Muscle layer of colon (tissue), 2 donors: ENCODE results near the gene SYT5.

Experiments
- H3K27ac ChIP-seq: one replicate; pipeline ENCODE4 v1.7.0; 2013; ENCODE audit warnings: low read depth, mild to moderate bottlenecking, low read length, moderate library complexity
- H3K27me3 ChIP-seq, 2 donors: one replicate each; pipeline ENCODE4 v1.7.0; 2013; ENCODE audit warnings: low read length in 2 of 2, mild to moderate bottlenecking in 2 of 2; ENCODE audit not compliant: insufficient read depth in 2 of 2, control insufficient read depth in 1 of 2
- H3K36me3 ChIP-seq: one replicate; pipeline ENCODE4 v1.7.0; 2013; ENCODE audit warnings: mild to moderate bottlenecking, low read length; ENCODE audit not compliant: insufficient read depth
- H3K4me1 ChIP-seq: one replicate; pipeline ENCODE4 v1.7.0; 2013; ENCODE audit warnings: mild to moderate bottlenecking, low read length; ENCODE audit not compliant: insufficient read depth
- H3K4me3 ChIP-seq, 2 donors: one replicate each; pipeline ENCODE4 v1.7.0; 2013; ENCODE audit warnings: low read length in 2 of 2, low read depth in 1 of 2, mild to moderate bottlenecking in 1 of 2, moderate library complexity in 1 of 2
- H3K9ac ChIP-seq: one replicate; pipeline ENCODE4 v1.7.0; 2013; ENCODE audit warnings: low read length
- H3K9me3 ChIP-seq: one replicate; pipeline ENCODE4 v1.7.0; 2013; ENCODE audit warnings: mild to moderate bottlenecking, low read length
- donor health status: abdominal sarcoma.
- donor health status: Adenocarcinoma of cecum.

Gene SYT5

GRCh38 chr19:55133639-55134444, 46.2 kb downstream of the SYT5 start:
- Histone ChIP-seq H3K27me3 (peaks cover 9 to 29% of the 10 kb centered on the region in 2 donors), H3K4me1 (no peaks in the 10 kb centered on the region), H3K9ac (no peak overlapping the region), H3K36me3 (no peaks in the 10 kb centered on the region), H3K9me3 (no peaks in the 10 kb centered on the region), H3K4me3 (no peak overlapping the region), H3K27ac (no peak overlapping the region)

GRCh38 chr19:55132453-55133129, 47.5 kb downstream of the SYT5 start:
- Histone ChIP-seq H3K9ac (no peak overlapping the region), H3K36me3 (no peaks in the 10 kb centered on the region), H3K4me3 (no peak overlapping the region), H3K27me3 (peaks cover 9 to 23% of the 10 kb centered on the region in 2 donors), H3K27ac (no peak overlapping the region), H3K9me3 (no peaks in the 10 kb centered on the region), H3K4me1 (no peaks in the 10 kb centered on the region)

GRCh38 chr19:55131421-55131820, 48.7 kb downstream of the SYT5 start:
- H3K4me1 ChIP-seq, result no peaks in the 10 kb centered on the region
- H3K36me3 ChIP-seq, result no peaks in the 10 kb centered on the region
- H3K4me3 ChIP-seq, result no peak overlapping the region
- no peaks in the 10 kb centered on the region for H3K9me3 ChIP-seq
- H3K9ac ChIP-seq, result no peak overlapping the region
- peaks cover 9 to 11% of the 10 kb centered on the region in 2 donors for H3K27me3 ChIP-seq
- H3K27ac ChIP-seq, result no peak overlapping the region
